Smooth muscle cell (in vitro differentiated cells): Measurements from ENCODE around the gene MAPK9. TPM values are rescaled to one million over a fixed set of nuclear protein-coding genes. Genes with fewer than 3 reads are reported as not detected.
A peak's percentile ranks its signal among the peaks of the same experiment; 100 is the strongest.

Experiments
- DNase-seq: peaks from one replicate; lab custom pipeline; 2025; ENCODE audit not compliant: unreplicated experiment; lab: John Stamatoyannopoulos, UW
- H2AFZ ChIP-seq: fragments of 200-600 bp; sonication (generic); 2 replicates; pipeline ENCODE4 v1.6.0; 2016; ENCODE audit warnings: antibody characterized with exemption, low read depth, mild to moderate bottlenecking
- H3F3A ChIP-seq: fragments of 200-600 bp; sonication (generic); 2 replicates; pipeline ENCODE4 v1.6.0; 2017; ENCODE audit warnings: antibody characterized with exemption, low read depth
- H3K27ac ChIP-seq: fragments of 200-600 bp; sonication (generic); 2 replicates; pipeline ENCODE4 v1.5.1; 2016; ENCODE audit warnings: low read depth, mild to moderate bottlenecking
- H3K27me3 ChIP-seq: fragments of 200-600 bp; sonication (generic); 2 replicates; pipeline ENCODE4 v1.6.1; 2016; ENCODE audit warnings: low read depth, mild to moderate bottlenecking
- H3K36me3 ChIP-seq: fragments of 200-600 bp; sonication (generic); 2 replicates; pipeline ENCODE4 v1.5.1; 2016; ENCODE audit warnings: low read depth
- H3K4me1 ChIP-seq: fragments of 200-600 bp; sonication (generic); 2 replicates; pipeline ENCODE4 v1.5.1; 2016; ENCODE audit warnings: low read depth
- H3K4me2 ChIP-seq: fragments of 200-600 bp; sonication (generic); 2 replicates; pipeline ENCODE4 v1.6.0; 2016; ENCODE audit warnings: mild to moderate bottlenecking
- H3K4me3 ChIP-seq: fragments of 200-600 bp; sonication (generic); 2 replicates; pipeline ENCODE4 v1.5.1; 2016; ENCODE audit warnings: mild to moderate bottlenecking
- H3K79me2 ChIP-seq: fragments of 200-600 bp; sonication (generic); 2 replicates; pipeline ENCODE4 v1.6.0; 2016; ENCODE audit warnings: low read depth, mild to moderate bottlenecking
- H3K9ac ChIP-seq: fragments of 200-600 bp; sonication (generic); 2 replicates; pipeline ENCODE4 v1.6.0; 2016; ENCODE audit warnings: low read depth
- H3K9me3 ChIP-seq: fragments of 200-600 bp; sonication (generic); replicated peaks from 2 replicates; pipeline ENCODE4 v1.5.1; 2016; ENCODE audit warnings: low read depth
- H4K20me1 ChIP-seq: fragments of 200-600 bp; sonication (generic); 2 replicates; pipeline ENCODE4 v1.6.0; 2016; ENCODE audit warnings: low read depth
- WGBS: methylation state at CpG from one replicate; pipeline ENCODE4 v1.1.7; 2016; ENCODE audit warnings: low lambda C conversion rate; 5-methylcytosine and 5-hydroxymethylcytosine counted together
- polyA plus RNA-seq: library from polyadenylated mRNA; unstranded; fragments of >200 nt; fragmentation: Nextera tagmentation; extraction: Ambion mirVana; gene quantifications from 2 replicates; pipeline ENCODE4 v1.2.1, GENCODE V29; 2016
- total RNA-seq: library from RNA; depleted of rRNA; stranded (reverse); fragments of >200 nt; gene quantifications from 2 replicates; pipeline ENCODE4 v1.2.3, GENCODE V29; 2014
- TF ChIP-seq, protein P1 (sequence below): fragments of 200-600 bp; sonication (generic); IDR thresholded peaks from 2 replicates; pipeline ENCODE4 v1.5.1; 2017; ENCODE audit warnings: borderline replicate concordance, mild to moderate bottlenecking, antibody characterized with exemption; ENCODE audit not compliant: insufficient read depth, poor library complexity, severe bottlenecking

Gene MAPK9
- total and polyA plus RNA-seq, 2 experiments from 2014 or later: 34.8 to 40.9 TPM

GRCh38 chr5:180333661-180334060 lies 41.8 kb upstream of the MAPK9 start:
- no peaks in the 10 kb centered on the region for H3K9me3 ChIP-seq
- peaks cover 6% of the 10 kb centered on the region for H4K20me1 ChIP-seq
- TF ChIP-seq, protein P1, sequence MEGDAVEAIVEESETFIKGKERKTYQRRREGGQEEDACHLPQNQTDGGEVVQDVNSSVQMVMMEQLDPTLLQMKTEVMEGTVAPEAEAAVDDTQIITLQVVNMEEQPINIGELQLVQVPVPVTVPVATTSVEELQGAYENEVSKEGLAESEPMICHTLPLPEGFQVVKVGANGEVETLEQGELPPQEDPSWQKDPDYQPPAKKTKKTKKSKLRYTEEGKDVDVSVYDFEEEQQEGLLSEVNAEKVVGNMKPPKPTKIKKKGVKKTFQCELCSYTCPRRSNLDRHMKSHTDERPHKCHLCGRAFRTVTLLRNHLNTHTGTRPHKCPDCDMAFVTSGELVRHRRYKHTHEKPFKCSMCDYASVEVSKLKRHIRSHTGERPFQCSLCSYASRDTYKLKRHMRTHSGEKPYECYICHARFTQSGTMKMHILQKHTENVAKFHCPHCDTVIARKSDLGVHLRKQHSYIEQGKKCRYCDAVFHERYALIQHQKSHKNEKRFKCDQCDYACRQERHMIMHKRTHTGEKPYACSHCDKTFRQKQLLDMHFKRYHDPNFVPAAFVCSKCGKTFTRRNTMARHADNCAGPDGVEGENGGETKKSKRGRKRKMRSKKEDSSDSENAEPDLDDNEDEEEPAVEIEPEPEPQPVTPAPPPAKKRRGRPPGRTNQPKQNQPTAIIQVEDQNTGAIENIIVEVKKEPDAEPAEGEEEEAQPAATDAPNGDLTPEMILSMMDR: no peak
- H3K36me3 ChIP-seq: no peaks in the 10 kb centered on the region
- H3K9ac ChIP-seq: no peak overlapping the region
- 41% methylated on average over 4 of the region's 4 CpGs for WGBS
- peaks cover 63% of the 10 kb centered on the region for H3F3A ChIP-seq
- no peak overlapping the region for H3K4me3 ChIP-seq
- H3K79me2 ChIP-seq: peaks cover 27% of the 10 kb centered on the region
- H3K4me1 ChIP-seq: peaks cover 19% of the 10 kb centered on the region
- peak overlapping the region; percentile 55 for H3K4me2 ChIP-seq
- H3K27ac ChIP-seq: peak overlapping the region; percentile 89
- no peaks in the 10 kb centered on the region for H3K27me3 ChIP-seq
- no peak overlapping the region for H2AFZ ChIP-seq
- DNase-seq: no peak

- peak overlapping the region; percentile 77 for H3K4me2 ChIP-seq
- no peak overlapping the region for H2AFZ ChIP-seq
- no peak overlapping the region for H3K9ac ChIP-seq
- no peaks in the 10 kb centered on the region for H3K36me3 ChIP-seq
- peaks cover 19% of the 10 kb centered on the region for H3K4me1 ChIP-seq
- TF ChIP-seq, protein P1: no peak
- no peaks in the 10 kb centered on the region for H4K20me1 ChIP-seq
- DNase-seq: no peak
- H3K9me3 ChIP-seq: no peaks in the 10 kb centered on the region
- H3K79me2 ChIP-seq: peaks cover 28% of the 10 kb centered on the region
- H3K27ac ChIP-seq: peak overlapping the region; percentile 89
- H3K27me3 ChIP-seq: no peaks in the 10 kb centered on the region
- 70% methylated on average over 3 of the region's 3 CpGs for WGBS
- no peak overlapping the region for H3K4me3 ChIP-seq
- peaks cover 62% of the 10 kb centered on the region for H3F3A ChIP-seq
Observed at GRCh38 chr5:180332861-180333260, 41.0 kb upstream of the MAPK9 start.

DNA sequence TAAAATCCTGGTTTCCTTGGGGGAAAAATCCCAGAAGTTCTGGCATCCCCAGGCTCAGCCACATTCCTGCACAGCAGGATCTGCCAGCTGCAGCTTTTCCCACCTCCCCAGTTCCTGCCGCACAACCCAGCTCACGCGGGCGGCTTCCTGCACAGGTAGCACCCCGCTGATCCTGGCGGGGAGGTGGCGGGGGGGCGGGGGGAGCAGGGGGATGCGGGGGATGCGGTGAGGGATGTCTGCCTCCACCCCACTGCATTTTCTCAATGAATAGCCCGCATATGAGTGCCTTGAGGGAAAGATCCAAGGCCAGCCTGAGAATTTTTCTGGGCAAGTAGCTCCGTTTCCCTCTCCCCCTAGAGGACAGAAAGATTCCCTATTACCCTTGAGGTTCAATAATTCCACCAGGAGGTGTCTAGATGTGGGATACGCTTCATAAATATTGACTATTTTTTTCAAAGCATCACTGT lies 40.2 kb upstream of the MAPK9 start:
- no peaks in the 10 kb centered on the region for H3K27me3 ChIP-seq
- peak overlapping the region; percentile 89 for H3K27ac ChIP-seq
- no peaks in the 10 kb centered on the region for H4K20me1 ChIP-seq
- H3K4me3 ChIP-seq: no peak overlapping the region
- H3F3A ChIP-seq: peaks cover 57% of the 10 kb centered on the region
- H3K79me2 ChIP-seq: peaks cover 25% of the 10 kb centered on the region
- TF ChIP-seq, protein P1: peak; percentile 39
- no peaks in the 10 kb centered on the region for H3K9me3 ChIP-seq
- no peaks in the 10 kb centered on the region for H3K36me3 ChIP-seq
- no peak for DNase-seq
- peak overlapping the region; percentile 77 for H3K4me2 ChIP-seq
- H2AFZ ChIP-seq: no peak overlapping the region
- H3K9ac ChIP-seq: peak overlapping the region; percentile 52
- WGBS: 7% methylated on average over 13 of the region's 13 CpGs
- peaks cover 19% of the 10 kb centered on the region for H3K4me1 ChIP-seq

GRCh38 chr5:180331647-180331950 lies 39.7 kb upstream of the MAPK9 start:
- peak overlapping the region; percentile 89 for H3K27ac ChIP-seq

More at GRCh38 chr5:180331647-180331950, 39.7 kb upstream of the MAPK9 start:
- Histone ChIP-seq H3K4me1 (peaks cover 19% of the 10 kb centered on the region), H3K4me3 (no peak overlapping the region), H3F3A (peaks cover 53% of the 10 kb centered on the region), H3K36me3 (no peaks in the 10 kb centered on the region), H3K79me2 (peaks cover 21% of the 10 kb centered on the region), H3K27me3 (no peaks in the 10 kb centered on the region), H3K9me3 (no peaks in the 10 kb centered on the region), H2AFZ (no peak overlapping the region), H4K20me1 (no peaks in the 10 kb centered on the region), H3K4me2 (peak overlapping the region; percentile 77), H3K9ac (peak overlapping the region; percentile 52)
- 6% methylated on average over 7 of the region's 7 CpGs for WGBS
- DNase-seq: no peak
- TF ChIP-seq, protein P1: no peak
